ENCODE measurements around the gene ELMO3. TPM values are rescaled to one million over a fixed set of nuclear protein-coding genes. Genes with fewer than 3 reads are reported as not detected.

ELMO3 gene
- total and polyA plus RNA-seq, 2 donors from 2014 or later = 24.2 to 33.1 TPM

GRCh38 chr16:67207249-67208091 is 8.5 kb downstream of the ELMO3 start:
- Histone ChIP-seq H3K4me1 (ENCODE audit: control insufficient read depth in 2 of 3, insufficient read depth in 2 of 3, low read depth in 1 of 3, low read length in 3 of 3) (peaks cover 0 to 2% (median 0%) of the 10 kb centered on the region in 3 donors), H3K36me3 (ENCODE audit: control insufficient read depth in 2 of 3, insufficient read depth in 3 of 3, low read length in 3 of 3) (peaks cover 0 to 3% (median 0%) of the 10 kb centered on the region in 3 donors), H3K27me3 (ENCODE audit: control insufficient read depth, insufficient read depth, low read length) (no peaks in the 10 kb centered on the region), H3K9ac (ENCODE audit: low read length in 3 of 3) (no peak overlapping the region), H3K4me3 (ENCODE audit: low read length in 3 of 3) (no peak overlapping the region), H3K9me3 (ENCODE audit: control insufficient read depth in 2 of 3, insufficient read depth in 1 of 3, low read length in 3 of 3) (no peaks in the 10 kb centered on the region), H3K27ac (ENCODE audit: low read depth in 2 of 2, low read length in 2 of 2) (no peak overlapping the region)
- DNase-seq (peak in 1 of 5 donors; percentile 68), FAIRE-seq (no peak)
- intact Hi-C loops (cut with DNase I) = no loop called here
- no peak for TF ChIP-seq CTCF (IDR thresholded peaks at IDR 0.05; ENCODE audit: borderline replicate concordance, extremely low read depth, insufficient read depth)

GRCh38 chr16:67208154-67208896 is 9.4 kb downstream of the ELMO3 start:
- H3K27me3 ChIP-seq (ENCODE audit: control insufficient read depth, insufficient read depth, low read length) = no peaks in the 10 kb centered on the region
- H3K4me1 ChIP-seq (ENCODE audit: control insufficient read depth in 2 of 3, insufficient read depth in 2 of 3, low read depth in 1 of 3, low read length in 3 of 3) = peaks cover 0 to 2% (median 0%) of the 10 kb centered on the region in 3 donors
- H3K27ac ChIP-seq (ENCODE audit: low read depth in 2 of 2, low read length in 2 of 2) = no peak overlapping the region
- intact Hi-C loops (cut with DNase I) = no loop called here
- no peak for TF ChIP-seq CTCF (IDR thresholded peaks at IDR 0.05; ENCODE audit: borderline replicate concordance, extremely low read depth, insufficient read depth)
- FAIRE-seq (no peak), DNase-seq (peak in 1 of 5 donors; percentile 64)
- H3K36me3 ChIP-seq (ENCODE audit: control insufficient read depth in 2 of 3, insufficient read depth in 3 of 3, low read length in 3 of 3) = peaks cover 0 to 3% (median 0%) of the 10 kb centered on the region in 3 donors
- H3K9ac ChIP-seq (ENCODE audit: low read length in 3 of 3) = no peak overlapping the region
- no peak overlapping the region for H3K4me3 ChIP-seq (ENCODE audit: low read length in 3 of 3)
- H3K9me3 ChIP-seq (ENCODE audit: control insufficient read depth in 2 of 3, insufficient read depth in 1 of 3, low read length in 3 of 3) = no peaks in the 10 kb centered on the region

- Histone ChIP-seq H3K4me3 (ENCODE audit: low read length in 3 of 3) (no peak overlapping the region), H3K9ac (ENCODE audit: low read length in 3 of 3) (no peak overlapping the region), H3K27ac (ENCODE audit: low read depth in 2 of 2, low read length in 2 of 2) (no peak overlapping the region), H3K9me3 (ENCODE audit: control insufficient read depth in 2 of 3, insufficient read depth in 1 of 3, low read length in 3 of 3) (no peaks in the 10 kb centered on the region), H3K36me3 (ENCODE audit: control insufficient read depth in 2 of 3, insufficient read depth in 3 of 3, low read length in 3 of 3) (no peaks in the 10 kb centered on the region), H3K27me3 (ENCODE audit: control insufficient read depth, insufficient read depth, low read length) (no peaks in the 10 kb centered on the region), H3K4me1 (ENCODE audit: control insufficient read depth in 2 of 3, insufficient read depth in 2 of 3, low read depth in 1 of 3, low read length in 3 of 3) (peaks cover 0 to 2% (median 0%) of the 10 kb centered on the region in 3 donors)
- FAIRE-seq (no peak), DNase-seq (no peak)
- no peak for TF ChIP-seq CTCF (IDR thresholded peaks at IDR 0.05; ENCODE audit: borderline replicate concordance, extremely low read depth, insufficient read depth)
- intact Hi-C loops (cut with DNase I) = no loop called here
Measured at GRCh38 chr16:67209565-67209964, 10.6 kb downstream of the ELMO3 start.
